GM21515 (cell line): ENCODE results near the gene ST6GALNAC2.
"Not testable (repeated sequence)": the region's sequence is repeated elsewhere in the genome, so short reads cannot be mapped to it uniquely, and the experiment has no call there.

ENCODE experiments used
- ATAC-seq: cut with Tn5 transposase; IDR thresholded peaks from one replicate; pipeline ENCODE4 v1.9.1; 2021; ENCODE audit not compliant: unreplicated experiment

ST6GALNAC2 gene

DNA sequence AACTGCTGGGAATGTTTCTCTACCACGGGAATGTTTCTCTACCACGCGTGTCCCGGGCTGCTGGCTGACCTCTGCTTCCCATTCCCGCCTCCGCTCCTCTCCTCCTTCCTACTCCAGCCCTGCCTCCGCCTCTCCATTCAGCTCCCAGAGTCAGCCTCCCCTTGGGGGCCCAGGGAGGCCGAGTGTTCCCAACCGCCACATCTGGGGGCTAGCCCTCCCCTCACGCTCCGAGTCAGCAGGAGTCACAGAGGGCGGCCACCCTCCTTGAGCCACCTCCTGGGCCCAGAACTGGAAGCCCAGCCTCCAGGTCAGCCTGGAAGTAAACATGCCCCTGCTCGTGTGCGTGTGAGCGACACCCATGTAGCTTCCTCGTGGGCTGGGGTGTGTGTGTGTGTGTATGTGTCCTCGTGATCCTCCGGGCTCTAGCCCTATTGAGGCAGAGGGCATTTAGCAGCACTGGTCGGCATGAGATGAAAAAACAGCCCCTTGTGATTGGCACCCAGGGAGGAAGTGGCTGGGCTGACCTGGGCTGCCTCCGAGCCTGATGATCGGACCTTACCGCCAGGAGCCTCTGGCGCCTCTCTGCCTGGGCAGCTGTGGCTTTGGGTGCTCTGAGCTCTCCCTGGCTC lies 55.5 kb downstream of the ST6GALNAC2 start:
- no peak for ATAC-seq

DNA sequence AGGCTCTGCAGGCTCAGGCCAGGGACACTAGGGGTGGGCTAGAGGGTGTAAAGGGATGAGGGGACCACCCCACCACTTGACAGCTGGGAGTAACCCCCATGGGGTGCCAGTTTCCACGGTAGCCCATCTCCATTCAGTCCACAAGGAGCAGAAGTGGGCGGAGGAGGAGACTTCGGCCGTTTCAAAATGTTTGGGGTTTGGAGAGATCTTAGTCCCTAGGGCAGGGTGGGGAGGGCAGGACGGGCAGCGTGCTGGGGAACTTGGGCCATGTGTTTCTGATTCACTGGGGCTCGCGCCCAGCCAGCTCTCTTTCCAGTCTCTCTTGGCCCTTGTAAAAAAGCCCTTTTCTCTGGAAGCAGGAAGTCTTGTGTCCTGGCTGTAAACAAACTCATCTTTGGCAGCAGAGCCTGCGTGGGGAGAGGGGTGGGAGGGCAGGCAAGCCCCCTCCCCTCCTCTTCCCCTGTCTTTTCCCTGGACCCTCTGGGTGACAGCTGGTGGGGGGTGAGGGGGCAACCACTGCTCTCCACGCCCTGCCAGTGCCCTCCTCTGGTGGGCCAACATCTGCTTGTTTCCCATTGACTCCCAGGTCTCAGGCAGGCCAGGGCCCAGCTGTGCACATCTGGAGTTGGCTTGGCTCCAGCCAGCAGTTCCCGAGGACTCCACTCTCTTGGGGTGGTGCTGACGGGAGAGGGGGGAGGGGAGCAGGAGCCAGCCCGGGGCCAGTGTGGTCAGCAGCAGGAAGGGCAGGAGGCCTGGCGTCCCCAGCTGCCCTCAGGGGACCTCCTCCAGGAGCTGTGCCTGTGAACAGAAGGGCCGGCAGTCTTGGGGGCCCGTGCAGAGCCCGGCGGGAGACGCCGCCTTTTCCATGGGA lies 56.2 kb downstream of the ST6GALNAC2 start:
- no peak for ATAC-seq

DNA sequence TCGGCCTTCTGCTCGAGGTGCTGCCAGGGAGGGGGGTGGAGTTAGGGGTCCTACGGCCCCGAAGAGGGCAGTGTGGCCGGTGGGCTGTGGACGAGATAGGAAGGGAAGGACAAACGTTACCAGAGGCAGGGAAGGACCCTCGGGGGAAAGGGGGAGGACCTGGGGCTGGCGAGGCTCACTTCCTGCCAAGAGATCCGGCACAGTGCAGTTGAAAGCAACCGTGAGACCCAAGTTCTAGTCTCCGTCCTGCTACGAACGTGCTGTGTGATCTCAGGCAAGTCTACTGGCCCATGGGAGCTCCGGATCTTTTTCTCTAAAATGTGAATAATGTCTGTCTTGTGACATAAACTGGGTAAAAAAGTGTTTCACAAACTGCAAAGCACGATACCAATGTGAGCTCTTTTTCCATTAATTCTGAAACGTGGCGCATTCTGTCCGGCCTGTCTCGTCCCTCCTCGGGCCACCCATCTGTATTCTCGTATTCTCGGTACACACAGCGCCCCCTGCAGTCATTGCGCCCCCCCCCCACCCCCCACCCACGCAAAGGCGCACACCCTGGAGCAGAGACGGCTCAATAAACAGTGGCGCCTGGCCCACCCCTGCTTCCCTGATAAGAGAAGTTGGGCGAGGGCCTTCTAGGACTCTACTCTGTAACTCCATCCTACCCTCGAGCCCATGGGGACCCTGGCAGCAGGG lies 57.0 kb downstream of the ST6GALNAC2 start:
- ATAC-seq, result no peak

DNA sequence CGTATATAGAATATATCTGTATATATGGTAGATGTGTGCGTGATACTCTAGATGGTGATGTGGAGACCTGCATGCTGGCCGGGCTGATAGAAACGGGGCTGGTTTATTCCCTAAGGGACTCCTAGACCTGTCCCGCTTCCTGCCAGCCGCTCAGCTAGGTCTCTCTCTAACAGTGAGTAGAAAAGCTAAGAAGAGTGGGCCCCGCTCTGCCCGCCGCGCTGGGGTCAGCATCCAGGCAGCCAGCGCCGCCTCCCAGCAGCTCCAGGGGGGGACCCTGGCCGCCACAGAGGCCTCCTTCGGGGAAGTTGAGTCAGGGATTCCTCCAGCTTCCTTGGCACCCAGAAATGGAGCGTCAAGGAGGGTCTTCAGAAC lies 57.5 kb downstream of the ST6GALNAC2 start:
- no peak for ATAC-seq

DNA sequence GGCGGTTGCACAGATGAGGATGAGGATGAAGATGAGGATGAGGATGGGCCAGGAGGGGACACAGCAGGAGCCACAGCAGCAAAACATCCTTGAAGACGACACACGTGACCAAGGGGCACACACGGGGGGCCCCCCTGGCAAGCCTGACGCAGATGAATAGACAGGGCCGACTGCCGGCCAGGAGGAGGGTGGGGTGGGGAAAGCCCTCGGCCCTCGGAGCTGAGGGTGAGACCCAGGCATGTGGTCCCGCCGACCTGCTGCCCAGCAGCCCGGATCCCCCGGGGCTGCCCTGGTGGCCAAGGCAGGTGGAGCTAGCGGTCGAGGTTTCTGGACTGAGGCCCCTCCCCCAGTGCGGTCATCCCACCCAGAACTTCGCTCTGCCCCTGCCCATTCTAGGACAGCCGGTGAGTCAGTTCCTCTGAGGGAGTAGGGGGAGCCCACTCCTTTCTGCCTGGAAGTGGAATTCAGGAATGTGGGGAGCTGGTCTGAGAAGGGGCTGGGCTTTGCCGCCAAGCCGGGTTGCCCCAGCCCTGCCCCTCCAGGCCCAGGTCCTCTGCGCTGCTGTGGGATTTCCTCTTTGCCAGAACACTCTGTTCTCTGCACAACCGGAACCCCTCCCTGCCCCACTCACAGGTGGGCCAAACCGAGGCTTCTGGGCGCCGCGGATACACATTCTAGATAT lies 58.1 kb downstream of the ST6GALNAC2 start:
- ATAC-seq, result no peak

DNA sequence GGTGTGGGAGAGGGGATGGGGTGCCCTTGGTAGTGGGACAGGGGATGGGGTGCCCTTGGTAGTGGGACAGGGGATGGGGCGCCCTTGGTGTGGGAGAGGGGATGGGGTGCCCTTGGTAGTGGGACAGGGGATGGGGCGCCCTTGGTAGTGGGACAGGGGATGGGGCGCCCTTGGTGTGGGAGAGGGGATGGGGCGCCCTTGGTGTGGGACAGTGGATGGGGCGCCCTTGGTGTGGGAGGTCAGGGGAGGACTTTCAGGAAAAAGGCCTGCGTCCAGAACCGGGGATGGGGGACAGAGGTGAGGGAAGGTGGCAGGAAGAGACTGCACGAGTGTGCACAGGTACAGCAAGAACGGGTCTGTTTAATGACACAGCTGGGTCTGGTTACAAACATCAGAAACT lies 58.6 kb downstream of the ST6GALNAC2 start:
- not testable (repeated sequence) for ATAC-seq

DNA sequence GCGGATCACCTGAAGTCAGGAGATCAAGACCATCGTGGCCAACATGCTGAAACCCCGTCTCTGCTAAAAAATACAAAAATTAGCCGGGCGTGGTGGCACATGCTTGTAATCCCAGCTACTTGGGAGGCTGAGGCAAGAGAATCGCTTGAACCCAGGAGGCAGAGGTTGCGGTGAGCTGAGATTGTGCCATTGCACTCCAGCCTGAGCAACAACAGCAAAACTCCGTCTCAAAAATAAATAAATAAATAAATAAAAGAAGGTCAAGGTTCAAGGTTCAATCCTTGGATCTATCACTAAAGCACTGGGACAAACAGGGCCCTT lies 60.2 kb downstream of the ST6GALNAC2 start:
- not testable (repeated sequence) for ATAC-seq

DNA sequence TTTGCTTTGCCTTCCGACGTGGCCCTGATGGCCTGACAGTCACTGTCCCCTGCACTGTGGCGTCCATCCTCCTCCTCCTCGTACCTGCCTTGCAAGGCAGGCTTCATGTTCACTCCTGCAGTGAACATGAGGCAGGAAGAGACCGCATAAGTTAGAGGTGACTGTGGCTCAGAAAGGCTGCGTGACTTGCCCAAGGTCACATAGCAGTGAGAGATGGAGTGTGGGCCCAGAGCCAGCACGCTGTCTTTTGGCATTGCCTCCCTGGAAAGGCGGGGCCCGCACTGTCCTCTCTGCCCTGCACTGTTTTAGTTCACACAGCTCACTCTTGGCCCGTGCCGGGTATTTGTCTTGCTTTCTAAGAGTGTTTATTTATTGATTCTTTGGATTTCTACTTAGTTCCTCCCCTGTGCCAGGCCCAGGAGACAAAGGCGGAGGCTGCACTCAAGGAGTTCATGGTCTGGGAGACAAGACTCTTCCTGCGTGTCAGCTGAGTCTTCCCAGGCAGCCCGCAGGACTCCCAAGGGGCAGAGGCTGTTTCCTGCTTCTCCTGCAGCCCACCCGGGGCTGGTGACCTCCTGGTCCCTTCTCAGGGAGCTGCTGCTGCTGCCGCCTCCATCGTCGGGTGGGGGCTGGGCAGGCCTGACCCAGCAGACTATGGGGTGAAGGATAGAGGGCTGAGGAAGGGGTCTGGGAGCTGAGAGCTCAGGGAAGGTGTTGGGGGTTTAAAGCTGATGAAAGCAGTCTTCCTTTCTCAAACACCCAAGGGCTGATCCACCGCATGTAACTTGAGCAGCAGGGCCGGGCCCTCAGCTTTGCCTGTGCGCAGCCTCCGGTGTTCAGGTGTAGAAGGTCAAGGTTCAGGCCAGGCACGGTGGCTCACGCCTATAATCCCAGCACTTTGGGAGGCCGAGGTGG lies 60.8 kb downstream of the ST6GALNAC2 start:
- ATAC-seq, result no peak

DNA sequence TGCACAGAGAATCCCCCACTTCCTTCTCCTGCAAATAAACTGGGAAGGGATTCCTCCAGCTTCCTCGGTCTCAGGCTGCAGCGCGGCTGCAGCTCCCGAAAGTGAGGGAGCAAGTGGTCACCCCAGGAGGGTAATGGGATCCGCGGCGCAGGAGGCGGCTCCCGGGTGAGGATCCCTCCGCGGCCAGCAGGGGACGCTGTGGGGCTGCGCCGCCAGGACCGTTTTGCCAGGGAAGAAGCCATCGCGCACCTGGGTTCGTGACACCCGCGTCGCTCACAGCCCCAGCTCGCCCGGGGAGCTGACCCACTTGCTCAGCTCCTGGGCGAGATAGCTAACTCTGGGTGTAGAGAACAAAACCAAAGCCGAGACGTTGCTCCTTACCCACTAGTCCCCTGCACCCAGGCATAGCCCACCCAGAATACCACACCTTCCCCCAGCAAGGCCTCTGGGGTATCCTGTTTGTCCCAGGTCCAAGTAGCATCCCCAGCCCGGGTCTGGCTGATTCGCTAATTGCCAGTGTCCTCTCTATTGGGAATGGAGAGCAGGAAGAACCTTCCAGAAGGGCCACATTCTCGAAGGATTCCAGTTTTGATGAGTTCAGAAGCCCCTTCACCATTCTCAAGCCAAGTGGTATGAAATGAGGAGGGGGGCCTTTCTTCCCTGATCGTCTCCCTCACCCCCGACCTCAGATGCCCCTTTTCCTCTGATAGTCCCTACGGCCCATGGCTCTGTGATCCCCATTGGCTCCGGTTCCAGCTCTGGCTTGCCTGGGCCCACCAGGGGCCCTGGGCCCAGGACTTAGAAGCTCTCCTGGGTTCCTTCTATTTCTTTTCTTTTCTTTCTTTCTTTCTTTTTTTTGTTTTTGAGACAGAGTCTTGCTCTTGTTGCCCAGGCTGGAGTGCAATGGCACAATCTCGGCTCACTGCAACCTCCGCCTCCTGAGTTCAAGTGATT lies 62.3 kb downstream of the ST6GALNAC2 start:
- peak; percentile 55 for ATAC-seq

DNA sequence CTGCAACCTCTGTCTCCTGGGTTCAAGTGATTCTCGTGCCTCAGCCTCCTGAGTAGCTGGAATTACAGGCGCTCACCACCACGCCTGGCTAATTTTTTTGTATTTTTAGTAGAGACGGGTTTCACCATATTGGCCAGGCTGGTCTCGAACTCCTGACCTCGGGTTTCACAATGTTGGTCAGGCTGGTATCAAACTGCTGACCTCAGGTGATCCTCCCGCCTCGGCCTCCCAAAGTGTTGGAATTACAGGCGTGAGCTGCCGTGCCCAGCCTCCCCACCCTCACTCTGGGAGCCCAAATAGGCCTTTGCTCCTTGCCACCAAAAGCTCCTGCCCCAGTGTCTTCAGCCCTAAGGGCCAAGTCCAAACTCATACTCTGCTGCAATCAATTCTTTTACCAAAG lies 64.0 kb downstream of the ST6GALNAC2 start:
- not testable (repeated sequence) for ATAC-seq

DNA sequence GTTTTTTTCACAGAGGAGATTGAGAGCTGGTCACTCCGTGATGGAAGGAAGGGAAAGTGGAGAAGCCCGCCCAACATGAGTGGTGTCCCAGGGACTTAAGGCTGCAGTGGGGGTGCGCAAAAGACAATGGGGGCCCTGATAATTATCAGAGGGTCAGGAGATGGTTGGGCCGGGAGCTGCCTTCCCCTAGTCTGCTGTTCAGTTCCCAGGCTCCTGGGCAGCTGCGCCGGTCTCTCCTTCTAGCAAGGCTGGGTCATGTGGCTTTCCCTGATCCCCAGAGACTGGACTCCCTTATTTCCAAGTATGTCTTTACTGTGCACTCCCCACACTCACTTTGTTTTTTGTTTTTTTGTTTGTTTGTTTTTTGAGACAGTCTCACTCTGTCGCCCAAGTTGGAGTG lies 64.4 kb downstream of the ST6GALNAC2 start:
- ATAC-seq, result no peak

DNA sequence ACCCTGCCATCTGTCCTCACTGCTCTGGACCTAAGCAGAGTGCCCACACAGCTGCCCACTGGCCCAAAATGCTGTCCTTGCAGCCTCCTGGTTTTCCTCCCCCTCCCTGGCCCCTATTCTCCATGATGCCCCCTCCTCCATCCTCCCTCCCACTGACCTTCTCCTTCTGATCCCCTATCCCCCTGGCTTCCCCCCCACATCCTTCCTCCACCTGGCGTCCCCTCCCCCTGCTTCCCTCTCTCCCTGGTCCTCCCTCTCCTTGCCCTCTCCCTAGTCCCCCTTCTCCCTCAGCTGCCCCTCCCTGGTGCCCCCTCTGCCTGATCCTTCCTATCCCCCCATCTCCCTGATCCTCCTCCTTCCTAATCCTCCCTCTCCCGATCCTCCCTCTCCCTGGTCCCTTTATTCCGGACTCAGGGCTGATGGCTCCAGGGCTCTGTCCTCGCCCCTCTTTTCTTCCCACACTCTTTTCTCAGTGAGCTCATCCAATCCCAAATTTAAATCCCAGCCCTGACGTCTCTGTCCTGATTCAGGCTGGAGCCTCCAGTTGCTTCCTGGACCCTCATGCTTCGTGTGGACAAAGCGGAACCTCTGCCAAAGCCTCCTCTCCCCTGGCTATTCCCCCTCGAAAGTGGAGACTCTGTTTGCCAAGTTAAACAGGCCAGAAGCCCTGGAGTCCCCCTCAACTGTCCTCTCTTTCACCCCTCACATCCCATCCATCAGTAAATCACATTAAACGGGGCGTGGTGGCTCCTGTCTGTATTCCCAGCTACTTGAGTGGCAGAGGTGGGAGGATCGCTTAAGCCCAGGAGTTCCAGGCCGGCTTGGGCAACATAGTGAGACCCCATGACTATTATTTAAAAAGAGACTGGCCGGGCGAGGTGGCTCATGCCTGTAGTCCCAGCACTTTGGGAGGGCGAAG lies 66.4 kb downstream of the ST6GALNAC2 start:
- no peak for ATAC-seq

DNA sequence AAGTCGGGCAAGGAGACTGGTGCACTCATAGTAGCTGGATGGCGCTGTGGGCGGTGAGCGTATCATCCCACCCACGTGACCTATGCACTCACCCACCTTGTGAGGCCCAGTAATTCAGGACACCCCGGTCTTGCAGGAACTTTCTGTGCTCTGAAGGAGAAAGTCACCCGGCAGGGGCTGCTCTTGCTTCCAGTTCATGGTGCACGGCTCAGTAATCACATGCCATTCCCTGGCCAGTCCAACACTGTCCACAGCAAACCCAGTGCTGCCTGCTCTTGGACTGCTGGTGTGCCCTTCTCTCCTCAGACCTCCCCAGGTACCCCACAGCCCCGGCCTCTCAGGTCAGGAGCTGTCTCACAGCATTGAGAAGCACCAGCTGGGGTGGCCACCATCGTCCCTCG lies 68.0 kb downstream of the ST6GALNAC2 start:
- ATAC-seq, result no peak
